Activated CD8-positive, alpha-beta memory T cell treated with anti-CD3 and anti-CD28 coated beads, Interleukin-2, amount 50 U/mL, for 1 hour (primary cell): Measurements from ENCODE around the gene SERF1A.
"Not testable (repeated sequence)": the region's sequence is repeated elsewhere in the genome, so short reads cannot be mapped to it uniquely, and the experiment has no call there.

Experiments used
- DNase-seq: peaks from one replicate; pipeline ENCODE4 v3.0.0-alpha.2; 2020; ENCODE audit errors: extremely low read depth

SERF1A gene

GRCh38 chr5:70900533-70901271, at the start of gene SERF1A:
Gene SERF1A (plus strand): TSS chr5:70900669. CDS start chr5:70900870, 201 bp downstream.
- not testable (repeated sequence) for DNase-seq

- DNase-seq, result not testable (repeated sequence)
These were observed 33.7 kb upstream of the SERF1A start for GRCh38 chr5:70866778-70867177.

GRCh38 chr5:70870626-70871025, 29.8 kb upstream of the SERF1A start:
- DNase-seq, result not testable (repeated sequence)

GRCh38 chr5:70896076-70896475, 4.4 kb upstream of the SERF1A start:
- not testable (repeated sequence) for DNase-seq

- DNase-seq, result not testable (repeated sequence)
These were observed 753 bp downstream of the SERF1A start for GRCh38 chr5:70901272-70901571.

- not testable (repeated sequence) for DNase-seq
These were observed 6.2 kb downstream of the SERF1A start for GRCh38 chr5:70906624-70907023.

- not testable (repeated sequence) for DNase-seq
These were observed 16.4 kb downstream of the SERF1A start for GRCh38 chr5:70916829-70917228.

- DNase-seq, result not testable (repeated sequence)
These were observed 24.7 kb downstream of the SERF1A start for GRCh38 chr5:70925211-70925562.

- DNase-seq, result not testable (repeated sequence)
These were observed 31.4 kb downstream of the SERF1A start for GRCh38 chr5:70931709-70932368.

- not testable (repeated sequence) for DNase-seq
These were observed 32.1 kb downstream of the SERF1A start for GRCh38 chr5:70932560-70932959.

GRCh38 chr5:70953068-70953467, 52.6 kb downstream of the SERF1A start:
- DNase-seq, result not testable (repeated sequence)
